Hematopoietic multipotent progenitor cell treated with erythropoietin and hydrocortisone succinate and interleukin-3 and kit ligand, for 8 days (in vitro differentiated cells): ENCODE results near the gene DNHD1.

ENCODE experiments used
- DNase-seq: peaks from one replicate; pipeline ENCODE4 v3.0.0-alpha.2; 2015

Gene DNHD1, protein sequence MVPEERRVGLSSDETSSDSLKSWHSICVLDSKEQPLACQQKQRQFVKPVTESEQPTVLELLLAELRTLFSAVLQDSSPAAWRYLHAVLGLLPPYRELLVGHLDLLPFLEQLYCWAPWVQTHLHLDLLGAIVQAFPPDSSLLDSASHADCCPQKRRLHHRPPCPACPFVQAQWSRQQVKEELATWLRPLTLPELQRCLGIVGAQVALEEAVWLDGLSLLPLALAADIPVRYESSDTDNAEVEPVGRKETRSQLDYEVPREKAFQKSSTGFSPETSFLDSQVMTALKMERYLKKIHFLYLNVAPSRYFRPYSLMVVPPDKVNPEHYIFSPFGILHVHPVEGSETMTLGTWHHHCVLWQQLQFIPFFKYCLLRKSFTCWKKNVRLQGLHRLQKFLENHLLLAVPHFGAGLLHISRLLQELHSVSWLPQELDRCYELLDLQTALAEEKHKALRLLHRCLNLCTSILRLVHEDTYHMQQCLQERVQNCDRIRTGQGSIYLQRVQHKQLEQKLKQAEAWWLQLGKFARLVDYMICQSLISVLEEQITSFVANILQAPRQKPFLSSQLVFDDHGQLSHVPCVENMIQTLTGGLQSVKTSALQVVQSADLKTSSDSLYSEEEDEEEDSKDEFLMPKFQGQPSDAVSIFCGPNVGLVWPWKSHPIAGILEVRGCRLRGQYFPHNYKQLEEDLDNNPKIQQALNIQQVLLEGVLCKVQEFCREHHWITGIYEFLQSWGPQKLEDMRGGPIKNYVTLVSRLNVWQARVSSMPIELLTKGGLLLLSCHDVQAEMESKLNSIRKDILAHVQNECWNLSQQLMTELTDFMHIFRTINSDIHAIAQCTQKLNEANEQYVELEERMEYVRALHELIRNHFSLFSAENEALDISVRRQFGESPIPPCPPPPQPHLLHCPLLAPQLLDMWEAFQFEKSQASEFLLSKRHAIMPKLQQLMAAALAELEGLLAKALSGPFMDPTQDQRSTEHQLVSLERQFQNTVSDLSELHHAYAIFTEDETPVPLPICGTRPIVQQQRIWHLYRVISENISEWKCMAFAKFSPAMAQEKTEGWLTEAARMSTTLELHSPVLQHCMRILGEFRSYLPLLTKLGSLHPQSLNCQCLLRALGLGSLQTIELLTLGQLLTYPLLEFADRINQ (N-terminal part only)

DNA sequence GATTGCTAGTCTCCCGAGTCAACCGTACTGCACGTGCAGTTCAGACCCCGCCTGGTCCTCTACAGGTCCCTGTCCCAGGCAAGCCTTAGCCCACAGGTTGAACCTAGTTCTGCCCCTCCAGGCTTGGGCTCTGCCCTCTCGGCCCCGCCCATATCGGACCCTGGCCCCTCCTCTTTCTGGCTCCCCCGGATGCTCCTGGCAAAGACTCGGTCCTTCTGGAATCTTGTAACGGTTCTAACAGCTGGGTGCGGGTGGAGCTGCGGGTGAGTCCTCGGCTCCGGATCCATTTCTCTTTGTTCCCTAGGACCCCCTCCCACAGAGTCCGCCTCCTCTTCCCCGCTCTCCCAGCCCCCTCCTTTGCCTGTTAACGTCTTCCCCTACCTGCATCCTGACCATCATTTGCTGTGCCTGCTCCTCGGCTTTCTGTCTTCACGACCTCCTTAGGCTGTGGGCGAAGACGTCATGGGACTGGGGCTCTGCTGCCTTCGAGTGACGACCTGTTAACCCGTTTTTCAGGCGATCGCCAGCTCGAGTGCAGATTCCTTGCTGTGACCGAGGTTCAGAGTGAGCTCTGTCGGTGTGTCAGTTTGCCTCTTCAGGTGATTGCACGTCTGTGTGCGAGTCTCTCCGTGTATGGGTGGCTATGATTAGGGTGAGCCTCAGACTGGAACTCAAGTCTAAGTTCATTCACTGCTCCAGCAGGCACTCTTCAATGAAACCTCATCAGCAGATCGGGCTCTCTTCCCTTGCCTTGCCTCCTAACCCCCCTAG lies at the start of gene DNHD1:
TSS of gene DNHD1 (plus strand) at position 212 of the 771 bp plus-strand sequence. CDS start 936 bp downstream, outside the sequence.
- DNase-seq: no peak

DNA sequence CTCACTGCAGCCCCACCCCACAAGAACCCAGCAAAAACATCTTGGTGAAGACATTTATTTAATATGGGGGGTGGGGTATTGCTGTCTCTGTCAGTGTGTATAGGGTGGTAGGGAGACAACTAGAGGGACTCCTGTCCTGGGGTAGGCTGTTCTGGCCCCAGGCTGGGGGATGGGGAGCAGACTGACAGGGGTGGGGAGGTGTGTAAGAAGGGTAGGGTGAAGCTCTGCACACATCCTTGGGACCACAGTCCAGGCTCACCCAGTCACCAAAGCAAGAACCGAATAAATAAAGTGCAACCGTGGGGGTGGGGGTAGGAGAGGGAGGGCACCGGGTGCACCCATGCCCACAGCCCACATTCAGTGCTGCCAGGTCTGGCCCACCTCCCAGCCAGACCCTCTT lies 48.5 kb upstream of the DNHD1 start:
- no peak for DNase-seq

DNA sequence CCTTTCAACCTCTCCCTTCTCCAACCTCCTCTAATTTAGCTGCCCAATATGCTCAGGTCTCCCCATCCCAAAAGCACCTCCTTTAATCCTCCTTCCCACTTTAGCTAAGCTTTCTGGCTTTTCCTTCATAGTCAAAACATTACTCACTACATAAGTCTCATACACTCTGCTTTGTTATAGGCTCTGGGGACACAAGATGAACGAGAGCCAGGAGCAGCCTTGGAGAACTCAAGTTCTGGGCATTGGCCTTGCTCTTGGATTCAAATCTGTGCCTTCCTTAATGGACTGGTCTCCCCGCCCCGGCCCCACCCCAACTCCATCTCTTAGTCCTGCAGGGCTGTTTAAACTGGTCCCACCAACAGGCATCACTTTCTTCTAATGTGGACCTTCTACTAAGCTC lies 44.9 kb upstream of the DNHD1 start:
- DNase-seq: no peak

DNA sequence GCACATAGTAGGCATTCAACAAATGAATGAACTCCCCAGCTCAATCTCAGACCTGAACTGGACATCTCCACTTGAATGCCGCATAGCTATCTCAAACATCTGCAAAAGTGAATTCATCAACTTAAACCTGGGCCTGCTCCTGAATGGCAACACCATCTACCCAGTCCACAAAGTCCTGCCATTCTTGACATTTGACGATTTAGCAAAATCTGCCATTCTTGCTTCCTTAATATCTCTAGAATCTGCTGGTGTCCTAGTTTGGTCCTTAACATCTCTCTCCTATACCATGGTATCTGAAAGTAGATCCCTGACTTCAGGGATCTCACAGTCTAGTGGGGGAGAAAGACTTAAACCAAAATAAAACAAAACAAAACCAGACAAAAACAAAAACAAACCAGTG lies 43.9 kb upstream of the DNHD1 start:
- no peak for DNase-seq

DNA sequence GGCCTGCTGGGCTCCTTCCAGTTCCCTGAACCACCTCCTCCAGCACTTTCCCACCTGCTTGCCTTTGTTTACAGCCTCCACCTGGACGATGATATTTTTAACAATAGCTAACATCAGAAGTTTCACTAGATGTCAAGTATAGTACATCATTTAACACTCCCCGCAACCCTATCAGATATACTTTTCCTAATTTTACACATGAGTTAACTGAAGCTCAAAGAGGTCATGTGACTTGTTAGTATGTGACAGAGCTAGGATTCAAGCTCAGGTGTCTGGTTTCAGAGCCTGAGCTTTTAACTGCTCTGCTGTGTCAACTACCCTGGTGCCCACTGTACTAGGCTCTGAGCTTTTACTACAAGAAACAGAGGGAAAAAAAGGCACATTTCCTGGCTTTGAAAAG lies 42.0 kb upstream of the DNHD1 start:
- no peak for DNase-seq

DNA sequence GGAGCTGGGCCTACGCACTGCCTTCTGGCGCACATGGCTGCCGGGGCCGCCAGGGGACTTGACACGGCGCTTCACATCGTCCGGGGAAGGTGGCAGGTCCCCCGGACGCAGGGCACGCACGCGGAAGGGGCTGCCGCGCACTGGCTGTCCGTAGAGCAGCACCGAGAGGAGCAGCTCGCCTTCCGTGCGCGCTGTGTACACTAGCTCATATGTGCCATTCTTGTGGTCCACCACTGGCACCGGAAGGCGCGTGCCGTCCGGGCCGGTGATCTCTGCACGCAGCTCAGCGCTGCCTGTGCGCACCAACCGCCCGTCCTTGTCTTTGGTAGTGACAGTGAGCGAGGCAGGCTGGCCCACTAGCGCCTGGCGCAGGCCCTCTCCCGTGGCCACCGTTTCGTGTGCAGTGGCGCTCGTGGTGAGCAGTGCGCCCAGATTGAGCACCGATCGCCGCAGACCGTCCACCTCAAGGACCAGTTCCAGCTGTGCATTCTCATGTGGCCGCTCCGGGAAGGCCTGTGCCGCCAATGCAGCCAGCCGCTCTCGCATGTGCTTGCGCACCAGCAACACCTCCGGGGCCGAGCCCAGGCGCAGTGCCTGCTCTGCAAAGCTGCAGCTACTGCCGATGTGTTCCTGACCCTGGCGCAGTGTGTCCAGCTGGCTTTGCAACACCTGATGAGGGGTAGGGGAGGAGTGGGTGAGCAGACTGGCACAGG lies 40.6 kb upstream of the DNHD1 start:
- no peak for DNase-seq

DNA sequence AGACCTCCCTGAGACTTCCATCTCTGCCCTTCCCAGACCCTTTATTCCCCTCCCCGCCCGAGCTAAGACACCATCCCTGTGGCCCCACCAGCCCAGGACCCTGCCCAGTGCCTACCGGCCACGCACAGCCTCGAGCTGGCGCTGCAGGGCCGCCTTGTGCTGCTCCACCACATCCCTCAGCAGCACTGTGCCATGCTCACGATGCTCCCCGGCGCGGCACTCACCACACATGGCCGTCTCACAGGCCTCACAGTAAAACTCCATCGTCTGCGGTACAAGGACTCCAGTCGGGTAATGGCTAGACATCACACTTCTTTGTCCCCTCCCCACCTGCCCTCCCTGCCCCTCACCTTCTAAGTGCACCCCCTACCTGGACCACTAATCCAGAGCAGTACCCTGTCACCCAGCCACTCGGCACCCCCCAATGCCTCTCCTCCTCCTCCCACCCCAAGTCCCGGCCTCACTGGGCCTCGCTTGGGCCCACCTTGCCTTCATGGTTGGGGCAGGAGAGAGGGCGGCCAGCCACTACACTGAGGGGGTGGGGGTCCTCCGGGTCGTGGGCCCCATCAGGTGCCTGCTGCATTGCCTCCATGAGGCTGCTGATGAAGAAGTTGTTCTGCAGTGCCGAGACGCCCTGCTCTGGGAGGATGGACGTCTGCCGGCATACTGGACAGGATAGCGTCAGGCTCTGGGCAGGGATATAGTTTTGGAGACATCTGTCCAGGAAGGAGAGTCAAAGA lies 39.3 kb upstream of the DNHD1 start:
- DNase-seq: no peak

DNA sequence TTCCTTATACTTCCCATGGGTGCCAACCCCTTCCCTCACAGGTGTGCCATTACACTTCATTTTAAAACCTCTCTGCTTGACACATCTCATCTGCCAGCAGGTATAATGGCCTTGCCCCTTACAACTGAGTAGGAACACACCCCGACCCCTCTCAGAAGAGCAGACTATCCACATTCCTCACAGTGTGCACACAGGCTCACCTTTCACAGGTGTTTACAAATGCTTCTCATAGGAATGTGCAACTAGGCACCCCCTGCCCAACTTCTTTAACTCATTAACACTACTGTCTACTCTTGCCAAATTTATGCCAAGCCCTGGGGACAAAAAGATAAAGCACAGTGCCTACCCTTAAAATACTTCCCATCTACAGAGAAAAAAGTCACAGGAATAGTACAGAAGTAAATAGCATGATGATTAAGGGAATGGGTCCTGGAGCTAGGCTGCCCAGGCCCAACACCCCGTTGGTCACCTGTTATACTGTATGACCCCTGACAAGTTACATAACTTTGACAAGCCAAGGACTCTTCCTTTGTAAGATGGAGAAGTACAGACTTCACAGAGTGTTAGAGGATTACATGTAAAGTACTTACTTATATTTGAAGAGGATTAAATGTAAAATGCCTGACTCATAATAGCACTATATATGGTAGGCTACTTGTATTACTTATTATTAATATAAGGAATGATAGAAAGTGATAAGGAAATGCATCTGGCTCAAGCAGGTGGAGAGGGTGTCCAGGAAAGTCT lies 38.6 kb upstream of the DNHD1 start:
- no peak for DNase-seq

DNA sequence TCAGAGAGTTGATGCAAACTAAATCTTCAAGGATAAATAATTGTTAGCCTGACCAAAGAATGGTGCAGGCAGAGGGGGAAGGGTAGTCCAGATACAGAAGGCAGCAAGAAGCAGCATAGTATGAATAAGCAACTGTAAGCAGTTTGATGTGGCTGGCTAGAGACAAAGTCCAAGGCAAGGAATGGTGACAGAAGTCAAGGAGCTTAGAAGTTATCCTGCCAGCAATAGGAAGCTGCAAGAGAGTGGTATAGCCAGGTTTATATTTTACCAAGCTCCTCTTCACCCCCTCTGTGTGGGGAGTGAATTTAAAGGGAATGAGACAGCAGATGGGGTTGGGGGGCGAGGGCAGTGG lies 38.0 kb upstream of the DNHD1 start:
- no peak for DNase-seq

DNA sequence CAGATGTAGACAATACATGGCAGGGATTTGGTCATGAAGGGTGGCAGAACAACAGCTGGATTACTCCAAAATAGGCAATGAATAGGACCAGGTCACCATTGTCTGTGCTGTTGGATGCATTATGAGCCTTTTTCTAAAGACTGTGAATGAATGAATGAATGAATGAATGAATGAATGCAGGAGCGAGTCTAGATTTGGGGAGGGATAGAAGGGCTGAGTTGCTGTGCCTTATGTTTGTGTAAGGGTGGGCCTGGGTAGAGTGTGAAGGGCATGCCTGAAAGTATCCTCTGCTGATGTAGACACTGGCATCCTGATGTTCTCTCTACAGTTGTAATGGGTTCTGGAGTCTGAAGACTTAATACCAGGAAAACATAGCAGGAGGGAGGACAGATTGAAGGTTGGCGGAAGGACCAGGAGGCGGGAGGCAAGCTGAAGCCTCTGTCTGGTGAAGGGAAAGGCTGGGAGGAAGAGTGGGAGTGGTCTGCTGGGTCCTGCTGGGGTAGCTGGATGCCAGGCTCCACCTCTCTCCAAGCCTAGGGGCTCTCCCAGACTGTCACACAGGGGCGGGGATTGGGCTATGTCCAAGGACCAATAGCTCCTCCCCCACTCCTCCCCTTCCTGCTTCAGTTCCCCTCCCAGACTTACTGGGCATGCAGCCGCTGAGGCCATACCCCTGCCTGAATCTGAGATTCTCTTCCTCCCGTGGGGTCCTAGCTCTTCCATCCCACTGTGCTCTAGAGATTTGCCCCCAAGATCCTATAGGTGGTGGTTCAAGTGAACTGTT lies 28.2 kb upstream of the DNHD1 start:
- DNase-seq: peak; percentile 82

DNA sequence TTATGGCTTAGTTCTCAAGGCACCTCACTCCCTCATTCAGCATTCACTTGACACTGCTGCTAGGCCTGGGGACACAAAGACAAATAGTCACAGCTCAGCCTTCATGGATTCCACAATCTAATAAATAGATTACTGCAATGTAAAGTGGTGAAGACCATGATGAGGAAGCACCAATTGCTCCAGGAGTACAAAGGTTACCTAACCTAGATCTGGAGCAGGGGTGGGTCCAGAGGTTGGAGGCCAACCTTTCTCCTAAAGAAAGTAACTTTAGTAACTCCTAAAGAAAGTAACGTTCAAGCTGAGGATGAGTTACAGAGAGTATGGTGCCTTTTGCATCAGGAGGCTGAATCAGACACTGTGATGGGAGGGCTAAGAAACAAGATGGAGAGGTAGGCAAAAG lies 27.5 kb upstream of the DNHD1 start:
- DNase-seq: no peak

DNA sequence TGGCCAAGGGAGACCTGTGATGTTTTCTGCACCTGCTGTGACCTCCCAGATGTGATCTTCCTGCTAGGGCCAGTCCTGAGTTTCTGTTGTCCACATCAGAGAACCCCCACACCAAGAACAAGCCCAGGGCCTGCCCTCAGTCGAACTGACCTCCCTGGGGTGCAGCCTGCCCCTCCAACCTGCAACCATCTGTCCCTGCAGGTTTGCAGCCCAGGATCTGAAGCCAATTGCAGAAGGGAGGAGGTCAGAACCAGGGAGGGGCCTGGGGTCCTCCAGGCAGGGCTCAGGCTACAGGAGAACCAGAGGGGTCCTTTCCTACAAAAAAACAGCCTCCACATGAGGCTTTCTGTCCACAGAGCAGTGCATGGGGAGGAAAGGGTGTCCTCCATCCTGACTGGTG lies 24.1 kb upstream of the DNHD1 start:
- no peak for DNase-seq

DNA sequence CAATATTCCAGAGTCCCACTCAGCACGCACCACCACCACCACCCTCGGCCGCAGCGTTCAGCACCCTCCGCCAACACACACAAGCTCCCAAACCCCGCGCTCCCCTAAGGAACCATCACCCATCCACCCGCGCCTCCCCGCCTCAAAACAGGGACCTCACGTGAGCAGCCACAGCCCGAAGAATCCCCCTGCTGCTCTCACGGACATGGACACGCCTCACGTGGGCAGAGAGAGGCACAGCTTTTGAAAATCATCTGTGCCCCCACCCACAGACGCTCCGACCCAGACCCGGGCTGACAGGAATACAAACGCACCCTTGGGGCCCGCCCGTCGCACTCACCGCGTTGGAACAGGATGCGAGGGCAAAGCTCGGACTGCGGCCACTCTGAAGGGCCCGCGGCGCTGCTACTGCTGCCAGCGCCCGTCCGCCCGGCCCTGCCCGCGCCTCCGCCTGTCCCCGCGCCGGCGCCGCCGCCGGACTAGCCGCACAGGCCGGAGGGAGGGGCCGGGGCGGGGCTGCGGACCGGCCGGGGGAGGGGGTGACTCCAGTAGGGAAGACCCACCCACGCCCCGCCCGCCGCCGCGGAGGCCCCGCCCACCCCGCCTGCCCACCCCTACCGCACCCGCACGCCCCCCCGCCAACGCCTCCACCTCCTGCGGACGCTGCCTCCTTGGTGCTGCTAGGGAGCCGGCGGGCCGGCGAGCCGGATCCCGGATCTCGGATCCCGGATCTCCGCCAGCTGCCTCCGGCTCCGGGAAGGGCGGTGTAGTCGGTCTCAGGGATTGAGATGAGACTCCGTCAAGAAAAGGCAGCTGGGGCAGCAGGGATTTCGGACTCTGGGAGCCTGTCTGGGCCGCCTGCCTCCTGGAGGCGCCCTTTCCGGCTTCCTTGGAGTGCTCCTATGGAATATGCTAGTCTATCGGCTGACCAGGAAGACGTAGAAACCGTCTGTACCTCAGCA lies 23.3 kb upstream of the DNHD1 start, which contains the start of gene TRIM3:
TSS of gene TRIM3 (minus strand) at position 491 of the 962 bp plus-strand sequence. CDS start 8,246 bp downstream, outside the sequence.
- peak; percentile 60 for DNase-seq

DNA sequence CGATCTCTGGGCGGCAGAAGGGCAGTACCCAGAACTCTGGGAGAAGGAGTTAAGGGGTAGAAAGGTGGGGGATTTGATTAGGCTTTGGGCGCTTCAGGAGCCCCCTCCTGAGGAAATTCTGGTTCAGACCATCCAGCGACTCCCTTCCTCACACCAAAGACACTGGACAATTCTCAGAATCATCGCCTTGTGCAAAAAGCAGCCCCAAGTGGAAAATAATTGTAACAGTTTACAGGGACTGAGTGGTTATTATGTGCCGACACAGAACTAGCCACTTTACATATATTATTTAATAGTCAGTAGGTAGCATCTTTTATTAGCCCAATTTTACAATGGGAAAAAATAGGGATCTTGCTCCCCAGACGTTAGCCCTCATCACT lies 22.7 kb upstream of the DNHD1 start:
- no peak for DNase-seq

DNA sequence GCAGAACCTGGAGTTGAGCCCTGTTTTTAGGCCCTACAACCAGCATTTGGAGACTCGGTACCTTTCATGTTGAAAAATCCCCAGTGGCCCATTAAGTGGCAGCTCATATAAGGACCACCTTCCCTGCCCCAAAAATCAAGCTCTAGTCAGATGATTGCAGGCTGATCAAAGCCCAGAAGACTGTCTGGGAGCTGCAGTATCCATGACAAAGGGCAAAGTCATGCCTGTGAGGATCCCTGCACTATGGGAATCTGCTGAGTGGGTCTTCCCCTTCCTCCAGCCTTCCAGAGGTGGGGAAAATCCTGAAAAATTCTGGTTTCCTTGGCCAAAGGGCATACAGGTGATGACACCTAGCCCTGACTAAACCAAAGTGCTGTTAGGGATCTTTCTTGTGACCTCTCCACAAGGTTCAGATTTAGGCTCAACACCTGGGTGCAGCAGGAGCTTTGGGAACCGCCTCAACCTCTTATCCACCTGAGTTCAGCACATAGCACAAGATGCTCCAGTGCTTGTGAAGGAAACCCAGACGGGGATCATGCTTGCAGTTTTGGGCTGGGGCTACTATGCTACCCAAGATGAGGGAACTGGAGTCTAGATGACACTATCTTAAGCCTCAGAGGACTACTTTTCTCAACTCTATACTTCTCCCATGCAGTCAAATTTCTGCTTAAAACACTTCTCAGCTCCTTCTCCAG lies 22.1 kb upstream of the DNHD1 start:
- DNase-seq: no peak

DNA sequence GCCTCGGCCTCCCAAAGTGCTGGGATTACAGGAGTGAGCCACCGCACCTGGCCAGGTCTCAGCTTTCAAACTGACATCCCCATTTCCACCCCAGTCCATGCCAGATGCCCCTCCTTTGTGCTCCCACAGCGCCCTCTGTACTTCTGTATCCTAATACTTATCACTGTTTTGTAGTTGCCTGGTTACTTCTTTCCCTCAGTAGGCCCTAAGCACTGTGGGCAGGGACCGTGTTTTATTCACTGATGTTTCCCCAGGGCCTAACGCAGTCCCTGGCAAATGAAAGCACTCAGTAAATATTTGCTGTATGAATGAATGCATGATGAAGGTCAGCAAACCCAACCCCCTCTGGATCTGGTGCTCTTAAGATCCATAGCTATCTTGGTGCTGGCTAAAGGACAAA lies 21.1 kb upstream of the DNHD1 start:
- DNase-seq: no peak

DNA sequence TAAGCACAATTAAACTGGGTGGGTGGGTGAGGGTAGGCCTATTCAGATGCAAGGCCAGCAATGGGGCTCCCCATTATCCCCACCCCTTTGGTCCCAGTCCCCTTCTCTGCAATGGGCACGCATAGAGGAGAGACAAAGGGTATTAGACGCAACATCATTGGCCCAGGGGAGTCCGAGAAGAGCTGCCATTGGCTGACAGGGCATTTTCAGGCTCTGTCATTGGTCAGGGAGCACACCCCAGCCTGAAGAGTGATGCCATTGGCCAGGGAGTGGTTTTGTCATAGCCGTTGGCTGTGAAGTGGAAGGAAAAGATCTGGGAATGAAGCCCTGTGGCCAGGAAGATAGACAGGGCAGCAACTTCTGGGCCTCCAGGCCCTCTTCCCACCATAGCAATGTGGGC lies 20.5 kb upstream of the DNHD1 start:
- no peak for DNase-seq
